Erythroblast (primary cell): ENCODE measurements around the gene REM2.
"Not testable (repeated sequence)": the region's sequence is repeated elsewhere in the genome, so short reads cannot be mapped to it uniquely, and the experiment has no call there.

ENCODE experiments used
- DNase-seq, 2 experiments: peaks; one replicate each; lab custom pipeline; 2025; lab: John Stamatoyannopoulos, UW
- GATA1 ChIP-seq: IDR thresholded peaks from 2 replicates; pipeline ENCODE4 v1.6.1; 2011; ENCODE audit warnings: low read depth, mild to moderate bottlenecking, control low read depth, low read length, moderate library complexity
- POLR2A ChIP-seq: IDR thresholded peaks from 2 replicates; pipeline ENCODE4 v1.6.1; 2011; ENCODE audit warnings: mild to moderate bottlenecking, low read length

REM2 gene

DNA sequence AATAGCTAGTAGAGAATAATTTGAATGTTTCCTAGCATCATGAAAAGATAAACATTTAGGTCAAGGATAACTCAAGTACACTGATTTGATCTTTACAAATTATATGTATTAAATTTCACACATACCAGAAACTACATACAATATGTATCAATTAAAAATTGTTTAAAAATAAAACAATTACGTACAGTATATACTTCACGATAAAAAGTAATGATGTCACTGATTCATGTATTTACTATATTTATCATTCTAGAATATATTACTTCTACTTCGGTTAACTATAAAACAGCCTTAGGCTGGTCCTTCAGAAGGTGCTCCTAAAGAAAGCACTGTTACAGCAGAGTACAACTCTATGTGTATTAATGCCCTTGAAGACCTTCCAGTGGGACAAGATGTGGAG is 24.4 kb downstream of the REM2 start:
- TF ChIP-seq GATA1 (no peak), POLR2A (no peak)
- DNase-seq, result no peak

DNA sequence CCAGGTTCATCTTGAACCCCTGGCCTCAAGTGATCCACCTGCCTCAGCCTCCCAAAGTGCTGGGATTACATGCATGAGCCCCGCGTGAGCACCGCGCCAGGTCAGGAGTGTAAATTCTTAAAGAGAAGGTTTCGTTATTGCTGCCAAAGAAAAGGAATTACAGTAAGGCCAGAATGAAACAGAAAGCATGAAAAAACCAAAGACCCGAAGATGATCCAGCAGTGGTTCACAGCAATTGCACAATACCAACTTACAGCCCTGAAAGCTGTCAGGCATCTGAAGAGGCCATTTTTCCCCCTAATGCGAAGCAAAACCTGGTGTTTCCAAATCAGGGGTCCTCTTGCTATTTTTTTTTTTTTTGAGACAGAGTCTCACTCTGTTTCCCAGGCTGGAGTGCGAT is 25.6 kb downstream of the REM2 start:
- no peak for DNase-seq

DNA sequence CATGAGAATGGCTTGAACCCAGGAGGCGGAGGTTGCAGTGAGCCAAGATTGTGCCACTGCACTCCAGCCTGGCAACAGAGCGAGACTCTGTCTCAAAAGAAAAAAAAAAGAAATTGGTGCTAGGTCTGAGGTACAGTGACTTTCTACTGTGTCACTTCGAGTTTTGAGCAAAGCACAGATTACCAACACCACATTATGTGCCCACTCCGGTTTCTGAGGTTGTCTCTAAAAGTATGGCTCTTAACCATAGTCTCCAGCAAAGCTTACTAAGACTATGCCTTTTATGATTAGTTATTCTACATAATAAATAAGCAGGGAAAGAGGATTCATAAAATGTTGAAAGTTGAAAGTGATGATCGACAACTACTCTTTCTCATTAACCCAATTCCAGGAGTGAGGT is 27.9 kb downstream of the REM2 start:
- no peak for TF ChIP-seq POLR2A
- no peak for DNase-seq

More for the DNA sequence above, 25.6 kb downstream of the REM2 start:
- TF ChIP-seq GATA1, result no peak

- DNase-seq, result not testable (repeated sequence)
Observed at GRCh38 chr14:22914836-22915235, 31.8 kb downstream of the REM2 start.

DNA sequence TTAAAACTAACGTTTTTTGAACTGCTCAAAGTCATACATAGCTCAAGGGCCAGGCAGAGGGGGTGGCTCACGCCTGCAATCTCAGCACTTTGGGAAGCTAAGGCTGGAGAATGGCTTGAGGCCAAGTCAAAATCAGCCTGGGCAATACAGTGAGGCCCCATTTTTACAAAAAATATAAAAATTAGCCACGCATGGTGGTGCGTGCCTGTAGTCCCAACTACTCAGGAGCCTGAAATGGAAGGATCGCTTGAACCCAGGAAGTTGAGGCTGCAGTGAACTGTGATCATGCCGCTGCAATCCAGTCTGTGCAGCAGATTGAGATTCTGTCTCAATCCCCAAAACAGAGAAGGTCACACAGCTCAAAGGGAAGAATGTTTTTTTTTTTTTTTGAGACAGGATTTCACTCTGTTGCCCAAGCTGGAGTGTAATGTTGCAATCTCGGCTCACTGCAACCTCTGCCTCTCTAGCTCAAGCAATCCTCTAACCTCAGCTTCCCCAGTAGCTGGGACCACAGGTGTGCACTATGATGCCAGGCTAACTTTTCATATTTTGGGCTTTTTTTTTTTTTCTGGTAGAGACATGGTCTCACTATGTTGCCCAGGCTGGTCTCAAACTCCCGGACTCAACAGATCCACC is 33.0 kb downstream of the REM2 start:
- DNase-seq, result peak in 1 of 2 experiments; percentile 52
- TF ChIP-seq GATA1 (no peak), POLR2A (no peak)

- TF ChIP-seq GATA1, result no peak
- TF ChIP-seq POLR2A, result peak; percentile 92
- peak; percentile 100 for DNase-seq
Observed at GRCh38 chr14:22918804-22919600, 36.0 kb downstream of the REM2 start, which contains the start of gene RBM23. Gene RBM23 (minus strand): TSS chr14:22919149.

GRCh38 chr14:22919601-22919921 is 36.5 kb downstream of the REM2 start:
- no peak for DNase-seq
- no peak for TF ChIP-seq POLR2A
- no peak for TF ChIP-seq GATA1

- TF ChIP-seq POLR2A (no peak), GATA1 (no peak)
Observed at GRCh38 chr14:22920697-22921096, 37.7 kb downstream of the REM2 start.

GRCh38 chr14:22922294-22922693 is 39.3 kb downstream of the REM2 start:
- DNase-seq, result no peak
- no peak for TF ChIP-seq GATA1
- no peak for TF ChIP-seq POLR2A

More at GRCh38 chr14:22920697-22921096, 37.7 kb downstream of the REM2 start:
- DNase-seq, result no peak

GRCh38 chr14:22923746-22924145 is 40.7 kb downstream of the REM2 start:
- TF ChIP-seq GATA1, result no peak
- TF ChIP-seq POLR2A, result no peak
- no peak for DNase-seq

DNA sequence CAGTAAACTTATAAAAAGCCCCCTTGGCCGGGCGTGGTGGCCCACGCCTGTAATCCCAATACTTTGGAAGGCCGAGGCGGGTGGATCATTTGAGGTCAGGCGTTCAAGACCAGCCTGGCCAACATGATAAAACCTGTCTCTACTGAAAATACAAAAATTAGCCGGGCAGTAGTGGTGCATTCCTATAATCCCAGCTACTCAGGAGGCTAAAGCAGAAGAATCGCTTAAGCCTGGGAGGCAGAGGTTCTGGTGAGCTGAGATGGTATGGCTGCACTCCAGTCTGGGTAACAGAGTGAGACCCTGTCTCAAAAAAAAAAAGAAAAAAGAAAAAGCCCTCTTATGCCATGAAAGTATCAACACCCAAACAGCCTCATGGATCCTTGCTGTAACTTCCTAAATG is 42.5 kb downstream of the REM2 start:
- no peak for TF ChIP-seq GATA1
- no peak for TF ChIP-seq POLR2A

DNA sequence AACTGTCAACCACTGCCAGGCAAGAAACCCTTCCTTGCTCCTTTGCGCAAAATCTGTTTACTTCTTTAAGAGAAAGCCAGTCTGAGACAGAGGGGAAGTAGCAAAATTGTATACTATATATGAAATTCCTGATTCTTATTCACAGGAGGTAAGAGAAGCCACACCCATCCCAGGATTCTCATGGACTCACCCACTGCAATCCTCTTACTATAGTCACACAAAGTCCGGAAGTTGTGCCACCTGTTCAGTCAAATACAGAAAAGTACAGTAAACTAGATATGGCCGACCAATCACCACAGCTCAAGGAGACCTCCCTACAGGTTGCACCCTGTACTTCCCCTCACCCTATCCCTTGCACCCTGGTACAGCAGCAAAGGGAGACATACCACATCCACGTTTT is 43.3 kb downstream of the REM2 start:
- TF ChIP-seq POLR2A (no peak), GATA1 (no peak)
- DNase-seq, result no peak

More for the DNA sequence above, 42.5 kb downstream of the REM2 start:
- no peak for DNase-seq

GRCh38 chr14:22928237-22929103 is 45.4 kb downstream of the REM2 start:
- DNase-seq, result peak; percentile 50 to 58
- no peak for TF ChIP-seq POLR2A
- TF ChIP-seq GATA1, result no peak

GRCh38 chr14:22929104-22929960 is 46.3 kb downstream of the REM2 start, which contains the start of gene PRMT5:
Gene PRMT5 (minus strand): TSS chr14:22929376. CDS start chr14:22929361, 15 bp downstream.
- DNase-seq, result peak; percentile 99
- TF ChIP-seq POLR2A, result peak; percentile 92
- TF ChIP-seq GATA1, result no peak
